HG03521 (cell line): ENCODE data around the gene PAPSS2.
"Not testable (repeated sequence)": the region's sequence is repeated elsewhere in the genome, so short reads cannot be mapped to it uniquely, and the experiment has no call there.

Source experiments
- ATAC-seq: cut with Tn5 transposase; IDR thresholded peaks from one replicate; pipeline ENCODE4 v1.9.1; 2021; ENCODE audit warnings: mild to moderate bottlenecking, moderate library complexity; ENCODE audit not compliant: unreplicated experiment

PAPSS2 gene

DNA sequence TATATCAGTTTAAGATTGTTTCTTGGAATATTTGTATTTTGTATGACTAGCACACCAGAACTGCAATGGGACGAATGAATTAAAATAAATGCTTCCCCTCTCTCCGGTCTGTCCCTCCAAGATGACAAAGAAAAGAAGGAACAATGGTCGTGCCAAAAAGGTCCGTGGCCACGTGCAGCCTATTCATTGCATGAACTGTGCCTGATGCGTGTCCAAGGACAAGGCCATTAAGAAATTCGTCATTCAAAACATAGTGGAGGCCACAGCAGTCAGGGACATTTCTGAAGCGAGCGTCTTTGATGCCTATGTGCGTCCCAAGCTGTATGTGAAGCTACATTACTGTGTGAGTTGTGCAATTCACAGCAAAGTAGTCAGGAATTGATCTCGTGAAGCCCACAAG, 17.2 kb upstream of the PAPSS2 start:
- no peak for ATAC-seq

DNA sequence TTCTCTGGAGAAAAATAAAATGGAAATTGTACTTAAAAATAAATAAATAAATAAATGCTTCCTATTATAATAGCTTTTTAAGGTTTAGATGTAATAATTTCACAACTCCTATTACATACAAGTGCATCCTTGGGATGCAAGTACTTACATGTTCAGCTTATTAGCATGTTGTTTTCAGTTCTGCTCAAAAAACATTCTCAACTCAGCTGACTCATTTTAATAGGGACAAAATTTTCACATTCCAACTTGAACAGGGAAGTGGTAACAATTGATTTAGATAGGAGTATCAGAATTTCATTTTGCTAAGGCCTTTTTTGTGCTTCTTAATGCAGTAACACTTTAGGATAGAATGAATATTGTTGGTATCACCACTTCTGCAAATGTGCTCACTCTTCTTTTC, 16.7 kb upstream of the PAPSS2 start:
- no peak for ATAC-seq

DNA sequence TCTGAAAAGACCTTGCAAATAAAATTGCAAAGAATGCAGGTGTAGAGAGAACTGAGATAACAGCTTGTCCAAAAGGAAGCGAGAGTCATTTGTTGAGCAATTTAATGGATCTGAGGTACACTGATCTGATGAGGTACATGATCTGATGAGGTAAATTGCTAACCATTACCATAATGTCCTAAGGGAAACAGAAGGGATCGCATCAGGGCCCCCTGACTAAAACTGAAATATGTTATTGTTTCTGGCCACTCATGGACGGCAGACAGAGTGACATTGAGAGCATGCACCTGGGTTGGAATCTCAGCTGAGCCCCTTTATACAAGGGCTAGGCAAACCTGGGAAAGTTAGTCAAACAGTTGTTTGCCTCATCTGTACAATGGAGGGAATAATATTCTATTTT, 15.8 kb upstream of the PAPSS2 start:
- ATAC-seq: no peak

DNA sequence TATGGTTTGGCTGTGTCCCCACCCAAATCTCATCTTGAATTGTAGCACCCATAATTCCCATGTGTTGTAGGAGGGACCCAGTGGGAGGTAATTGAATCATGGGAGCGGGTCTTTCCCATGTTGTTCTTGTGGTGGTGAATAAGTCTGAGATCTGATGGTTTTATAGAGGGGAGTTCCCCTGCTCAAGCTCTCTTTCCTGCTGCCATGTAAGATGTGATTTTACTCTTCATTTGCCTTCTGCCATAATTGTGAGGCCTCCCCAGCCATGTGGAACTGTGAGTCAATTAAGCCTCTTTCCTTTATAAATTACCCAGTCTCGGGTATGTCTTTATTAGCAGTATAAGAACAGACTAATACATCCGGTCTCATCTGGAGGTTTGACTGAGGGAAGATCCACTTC, 15.2 kb upstream of the PAPSS2 start:
- ATAC-seq: not testable (repeated sequence)

DNA sequence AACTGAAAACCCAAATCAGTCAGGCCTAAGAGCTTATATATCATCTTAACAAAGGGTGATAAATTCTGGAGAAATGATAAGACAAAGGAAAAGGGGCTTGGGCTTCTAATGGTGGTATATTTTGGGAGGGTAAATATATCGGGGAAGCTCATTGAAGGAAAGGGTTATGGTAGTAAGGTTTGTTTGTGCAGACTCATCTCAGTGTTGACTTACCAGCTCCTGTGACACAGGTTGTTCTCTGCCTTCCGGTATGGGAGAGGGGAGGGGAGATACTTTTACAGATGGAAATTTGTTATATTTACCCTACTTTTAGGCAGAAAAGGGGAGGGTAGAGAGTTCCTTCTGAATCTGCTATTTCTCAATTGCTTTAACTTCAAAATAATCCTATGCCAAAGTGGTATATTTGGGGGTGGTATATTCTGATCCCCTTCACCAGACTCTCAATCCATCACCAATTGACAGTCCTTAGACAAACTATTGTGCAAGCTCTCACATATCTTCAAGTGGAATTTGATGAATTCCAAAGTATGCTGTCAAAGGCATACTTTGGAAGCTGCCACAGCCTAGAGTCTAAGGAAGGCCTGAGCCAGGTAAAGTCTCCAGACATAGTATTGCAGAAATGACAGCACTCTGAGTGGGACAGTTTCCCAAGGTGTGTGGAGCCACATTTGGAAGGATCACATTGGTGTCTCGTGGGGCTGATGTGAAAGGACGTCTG, 13.3 kb upstream of the PAPSS2 start:
- ATAC-seq: no peak

DNA sequence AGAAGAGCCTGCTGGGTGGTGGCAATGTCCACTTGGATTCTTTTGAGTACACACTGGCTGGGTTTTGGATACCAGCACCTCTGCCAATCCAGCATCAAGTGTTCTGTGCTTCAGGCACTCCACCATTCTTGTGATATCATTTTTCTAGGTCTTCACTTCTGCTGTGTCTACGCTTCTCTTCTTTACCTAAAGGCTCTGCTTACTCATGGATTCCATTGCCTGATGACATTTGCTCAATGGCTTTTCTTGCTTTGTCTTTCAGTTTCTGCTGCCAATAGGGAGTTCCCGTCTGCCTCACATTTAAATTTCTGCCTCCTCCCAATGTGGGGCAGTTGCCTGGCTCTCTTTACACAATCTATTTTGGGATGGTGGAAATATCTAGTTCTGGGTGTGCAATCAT, 12.7 kb upstream of the PAPSS2 start:
- ATAC-seq: no peak

DNA sequence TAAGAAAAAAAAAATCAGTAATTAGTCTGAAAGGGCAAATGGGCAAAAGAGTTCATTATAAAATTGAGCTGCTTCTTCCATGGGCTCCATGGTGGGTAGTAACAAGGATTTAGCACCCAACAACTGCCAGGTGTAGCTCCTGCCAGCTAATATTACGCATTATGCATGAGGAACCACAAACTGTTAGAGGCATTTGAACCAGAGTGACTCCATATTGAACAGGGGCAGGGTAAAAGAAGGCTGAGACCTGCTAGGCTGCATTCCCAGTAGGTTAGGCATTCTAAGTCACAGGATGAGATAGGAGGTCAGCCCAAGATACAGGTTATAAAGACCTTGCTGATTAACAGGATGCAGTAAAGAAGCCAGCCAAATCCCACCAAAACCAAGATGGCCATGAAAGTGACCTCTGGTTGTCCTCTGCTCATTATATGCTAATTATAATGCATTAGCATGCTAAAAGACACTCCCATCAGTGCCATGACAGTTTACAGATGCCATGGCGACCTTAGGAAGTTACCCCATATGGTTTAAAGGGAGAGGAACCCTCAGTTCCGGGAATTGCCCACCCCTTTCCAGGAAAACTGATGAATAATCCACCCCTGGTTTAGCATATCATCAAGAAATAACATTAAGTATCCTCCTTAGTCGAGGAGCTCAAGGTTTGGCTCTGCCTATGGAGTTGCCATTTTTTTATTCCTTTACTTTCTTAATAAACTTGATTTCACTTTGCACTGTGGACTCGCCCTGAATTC, 8.7 kb upstream of the PAPSS2 start:
- ATAC-seq: no peak

DNA sequence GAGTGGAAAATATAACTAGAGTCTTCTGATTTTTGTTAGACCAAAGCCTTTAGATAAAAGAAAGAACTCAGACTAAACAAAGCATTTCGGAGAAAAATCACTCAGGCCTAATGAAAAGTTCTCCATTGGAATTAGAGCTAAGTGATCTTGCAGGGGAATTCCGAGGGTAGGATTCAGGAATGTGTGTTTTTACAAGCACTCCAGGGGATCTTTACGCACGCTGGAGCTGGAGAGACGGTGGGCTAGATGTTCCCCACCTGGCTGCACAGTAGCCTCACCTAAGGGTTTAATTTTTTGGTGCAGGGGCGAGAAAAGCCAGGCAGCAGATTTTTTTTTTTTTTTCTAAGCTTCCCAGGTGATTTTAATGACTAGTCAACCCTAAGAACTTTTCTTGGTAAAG, 7.9 kb upstream of the PAPSS2 start:
- ATAC-seq: no peak

DNA sequence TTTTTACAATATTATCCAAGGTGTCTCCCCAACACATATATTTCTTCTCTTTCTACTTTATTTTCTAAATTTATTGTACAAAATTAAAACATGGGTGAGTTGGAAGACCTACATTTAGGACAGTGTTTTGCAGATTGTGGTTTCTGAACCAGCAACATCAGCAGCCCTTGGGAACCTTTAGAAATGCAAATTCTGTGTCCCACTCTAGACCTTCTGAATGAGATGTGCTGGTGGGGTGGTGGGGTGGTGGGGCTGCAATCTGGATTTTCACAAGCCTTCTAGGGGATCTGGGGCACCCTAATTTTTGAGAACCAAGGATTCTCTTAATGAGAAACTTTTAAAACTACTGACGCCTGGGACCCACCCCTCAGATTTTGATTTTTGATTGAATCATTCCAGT, 7.4 kb upstream of the PAPSS2 start:
- ATAC-seq: no peak

DNA sequence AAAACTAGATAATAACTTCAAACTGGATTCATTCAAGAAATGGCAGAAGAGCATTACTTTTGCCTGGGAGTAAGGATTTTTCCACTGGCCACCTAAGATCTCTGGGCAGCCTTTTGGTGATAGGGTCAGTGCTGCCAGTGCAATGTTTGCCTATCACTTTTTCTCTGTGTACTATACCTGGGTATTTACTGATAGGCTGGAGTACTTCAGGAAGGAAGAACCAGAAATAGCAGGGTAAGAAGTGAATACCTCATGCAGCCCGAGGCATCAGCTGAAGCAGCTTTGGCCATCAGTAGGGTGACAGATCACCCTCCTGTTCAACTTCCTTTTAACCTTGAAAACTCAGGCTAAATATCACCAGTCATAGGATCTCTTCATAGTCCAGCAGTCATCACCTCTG, 5.5 kb upstream of the PAPSS2 start:
- no peak for ATAC-seq

DNA sequence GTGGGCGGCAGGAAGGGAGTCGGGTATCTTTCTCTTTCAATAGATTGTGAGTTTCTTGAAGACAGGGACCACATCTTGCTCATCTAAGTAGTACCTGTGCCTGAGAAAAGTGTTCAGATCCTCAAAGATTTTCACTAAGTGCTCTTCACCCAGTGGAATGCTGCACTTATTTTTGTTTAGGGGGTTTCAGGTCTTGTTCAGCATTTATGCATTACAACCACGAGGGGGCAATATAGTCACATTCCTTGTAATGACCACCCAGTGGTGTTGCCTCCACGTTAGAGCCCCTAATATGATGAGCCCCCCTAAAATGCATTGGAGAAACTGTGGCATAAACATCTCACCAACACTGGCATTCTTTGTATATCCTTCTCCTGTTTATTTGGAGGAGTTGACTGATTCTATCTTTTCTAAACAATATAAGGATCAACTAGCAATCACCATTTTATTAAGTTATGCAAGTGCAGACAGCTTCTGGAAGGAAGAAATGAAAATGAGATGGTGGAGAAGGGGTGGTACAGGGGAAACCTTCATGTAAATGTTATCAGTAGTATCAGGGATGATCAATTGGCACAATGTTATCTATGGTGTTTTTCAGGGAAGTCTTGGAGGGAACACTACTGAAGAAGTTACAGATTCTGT, 3.1 kb upstream of the PAPSS2 start:
- no peak for ATAC-seq

DNA sequence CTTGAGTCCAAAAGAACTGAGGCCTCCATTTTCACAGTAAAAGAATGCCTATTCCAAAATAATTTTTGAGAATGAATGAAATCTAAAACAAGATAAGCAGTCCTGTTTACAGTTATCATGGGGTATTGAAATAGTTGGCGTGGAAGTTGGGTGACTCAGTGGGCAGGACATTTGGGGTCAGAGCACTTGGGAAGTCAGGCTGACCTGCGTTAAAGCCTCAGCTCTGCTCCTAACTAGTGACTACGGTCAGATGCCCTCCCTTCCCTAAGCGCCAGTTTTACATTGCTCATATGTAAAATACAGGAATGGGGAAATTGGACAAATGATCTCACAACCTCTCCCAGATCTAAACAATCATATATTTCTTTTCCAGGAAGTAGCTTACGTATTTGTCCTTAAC, 2.3 kb upstream of the PAPSS2 start:
- ATAC-seq: no peak

DNA sequence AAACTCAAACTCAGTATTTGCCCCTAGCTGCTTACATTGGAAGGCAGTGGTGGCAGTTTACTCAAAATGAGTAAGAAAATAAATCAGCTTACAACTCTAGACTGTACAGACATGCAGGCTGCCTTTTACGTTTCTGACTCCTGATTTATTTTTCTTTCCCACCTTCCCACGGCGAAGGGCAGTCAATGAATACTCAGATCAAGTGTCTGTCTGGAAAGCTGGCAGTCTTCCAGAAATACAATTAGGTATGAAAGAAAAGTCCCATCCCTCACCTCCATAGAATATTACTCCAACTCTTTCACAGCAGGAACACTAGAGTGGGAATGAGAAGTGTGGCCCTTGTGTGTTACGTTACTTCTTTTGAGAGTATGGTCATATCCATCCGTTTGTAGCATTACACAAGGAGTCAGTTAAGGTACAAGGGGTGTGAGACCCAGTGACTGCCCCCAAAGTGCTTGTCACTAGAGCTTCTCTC, 1.3 kb upstream of the PAPSS2 start:
- no peak for ATAC-seq

DNA sequence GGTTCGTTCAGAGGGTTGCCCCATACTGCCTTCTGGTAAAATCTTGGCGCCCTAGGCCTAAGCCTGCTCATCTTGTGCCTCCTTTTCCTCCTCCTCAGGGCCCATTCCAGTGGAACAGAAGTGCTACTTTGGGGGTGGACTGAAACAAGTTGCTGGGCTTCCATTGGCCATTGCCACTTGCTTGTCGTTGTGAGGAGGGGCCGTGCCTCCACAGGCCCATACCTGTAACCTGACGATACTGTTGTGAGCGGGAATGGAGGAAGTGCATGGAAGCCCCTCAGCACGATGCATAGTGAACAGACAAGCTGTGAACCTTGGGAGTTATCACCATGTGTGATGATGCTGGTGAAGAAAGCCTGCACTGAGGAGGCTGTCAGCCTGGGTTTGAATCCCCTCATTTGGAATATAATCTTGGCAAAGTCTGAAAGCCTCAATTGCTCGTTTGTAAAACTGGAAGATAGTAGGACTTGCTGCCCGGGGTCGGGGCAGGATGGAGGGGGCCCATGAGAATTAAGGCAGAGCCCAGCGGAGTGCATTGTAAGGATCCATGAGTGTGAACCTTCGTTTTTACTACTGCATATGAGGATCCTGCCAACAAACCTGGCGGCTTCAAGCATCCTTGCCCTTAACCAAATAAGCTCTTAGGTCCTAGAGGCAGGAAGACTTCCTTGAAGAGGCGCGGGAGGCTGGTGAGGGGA, 671 bp upstream of the PAPSS2 start:
- no peak for ATAC-seq

DNA sequence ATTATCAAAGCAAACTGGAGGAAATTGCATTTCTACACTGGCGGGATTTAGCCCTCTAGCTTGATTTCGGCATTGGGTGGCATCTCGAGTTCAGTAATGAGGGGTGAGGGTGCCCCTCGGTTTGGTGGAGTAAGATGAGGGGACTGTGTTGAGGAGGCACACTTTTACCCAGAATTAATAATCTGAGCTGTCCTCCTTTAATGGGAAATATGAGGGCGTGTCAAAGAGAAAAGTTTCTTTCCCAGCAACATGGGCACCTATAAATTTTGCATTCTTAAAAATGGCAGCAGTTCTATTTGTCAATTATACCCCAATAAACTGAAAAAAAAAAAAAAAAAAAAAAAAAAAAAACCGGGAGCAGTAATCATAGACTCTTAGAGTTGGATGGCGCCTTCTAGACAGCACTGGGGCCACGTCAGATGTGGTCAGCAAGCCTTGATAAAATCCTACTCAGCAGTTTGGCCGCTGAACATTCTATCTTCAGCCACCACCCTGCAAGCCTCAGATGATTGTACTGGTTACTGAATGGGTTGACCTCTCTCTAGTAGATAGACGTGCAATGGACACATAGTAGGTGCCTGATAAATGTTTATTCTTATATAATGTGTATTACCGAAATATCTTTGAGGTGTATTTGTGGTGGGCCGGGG, 931 bp downstream of the PAPSS2 start:
- no peak for ATAC-seq

DNA sequence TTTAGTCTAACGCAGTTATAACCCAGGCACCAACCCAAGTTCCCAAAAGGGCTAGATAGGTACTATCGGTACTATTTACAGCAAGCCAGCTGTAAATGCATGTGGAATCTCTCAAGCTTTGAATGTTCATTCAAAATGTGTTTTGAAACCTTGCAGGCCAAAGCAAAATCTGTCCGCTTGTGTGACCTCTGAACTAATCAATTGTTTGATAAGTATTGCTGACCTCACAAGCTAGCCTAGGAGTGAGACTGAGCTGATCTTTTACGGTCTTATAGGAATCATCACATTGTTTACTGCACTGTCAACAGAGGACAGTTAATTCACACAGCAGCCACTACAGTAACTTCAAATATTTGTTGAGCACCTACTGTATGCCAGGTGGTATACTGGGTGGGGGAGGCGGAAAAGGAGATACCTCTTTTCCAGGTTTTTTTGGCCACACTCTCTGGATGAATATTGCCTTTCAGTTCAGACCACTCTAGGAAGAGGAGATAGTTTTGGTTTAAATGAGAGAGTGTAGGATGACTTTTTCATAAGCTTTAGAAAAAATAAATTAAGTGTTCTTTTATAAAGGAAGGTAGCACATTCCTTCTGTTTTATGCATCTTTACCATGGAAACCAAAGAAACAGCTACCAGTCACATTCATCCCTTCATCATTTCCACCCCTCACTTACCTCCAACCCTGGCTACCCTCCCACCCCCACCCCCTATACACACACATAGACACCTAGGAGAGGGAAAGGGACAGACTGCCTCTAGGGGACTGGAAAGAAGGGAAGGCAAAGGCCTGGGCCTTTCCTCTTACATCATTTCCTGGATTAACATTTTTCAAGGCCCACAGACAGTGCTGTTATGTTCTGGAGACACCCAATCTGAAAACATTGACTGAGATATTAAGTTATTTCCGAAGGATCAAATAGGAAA, 2.4 kb downstream of the PAPSS2 start:
- no peak for ATAC-seq

DNA sequence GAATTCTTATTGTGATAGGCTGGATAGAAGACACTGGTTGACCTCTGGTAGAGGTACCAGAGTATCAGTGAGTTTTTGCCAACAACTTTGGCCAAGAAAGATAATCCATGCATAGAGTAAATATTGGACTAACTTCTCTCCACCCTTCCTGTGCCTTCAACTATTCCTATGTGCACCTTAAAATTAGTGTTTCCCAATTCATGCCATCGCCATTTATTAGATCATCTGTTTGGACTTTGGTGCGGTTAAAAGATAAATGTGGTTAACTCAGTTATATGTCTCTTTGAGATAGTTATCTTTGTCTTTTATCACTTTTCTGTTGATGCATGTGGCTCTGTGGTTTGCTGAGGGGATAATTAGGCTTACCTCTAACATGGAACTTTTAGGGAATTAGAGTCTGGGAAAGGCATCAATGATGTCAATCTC, 4.6 kb downstream of the PAPSS2 start:
- ATAC-seq: no peak

DNA sequence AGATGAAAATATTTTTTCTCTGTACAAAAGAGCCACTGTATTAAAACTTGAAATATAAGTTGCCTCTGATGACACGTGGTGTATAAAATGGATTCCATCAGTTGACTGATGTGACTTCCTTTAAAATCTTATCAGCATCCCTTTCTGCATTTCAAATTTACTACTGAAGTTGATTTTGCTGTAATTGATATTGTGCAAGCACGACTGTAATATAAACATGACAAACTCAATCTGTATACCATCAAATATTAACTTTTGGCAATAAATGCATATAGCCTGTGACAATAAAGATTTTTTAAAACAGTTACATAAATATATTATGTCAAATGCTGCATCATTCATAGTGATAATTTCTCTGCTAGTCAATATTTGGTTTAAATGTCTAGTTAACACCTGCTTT, 7.8 kb downstream of the PAPSS2 start:
- ATAC-seq: no peak

DNA sequence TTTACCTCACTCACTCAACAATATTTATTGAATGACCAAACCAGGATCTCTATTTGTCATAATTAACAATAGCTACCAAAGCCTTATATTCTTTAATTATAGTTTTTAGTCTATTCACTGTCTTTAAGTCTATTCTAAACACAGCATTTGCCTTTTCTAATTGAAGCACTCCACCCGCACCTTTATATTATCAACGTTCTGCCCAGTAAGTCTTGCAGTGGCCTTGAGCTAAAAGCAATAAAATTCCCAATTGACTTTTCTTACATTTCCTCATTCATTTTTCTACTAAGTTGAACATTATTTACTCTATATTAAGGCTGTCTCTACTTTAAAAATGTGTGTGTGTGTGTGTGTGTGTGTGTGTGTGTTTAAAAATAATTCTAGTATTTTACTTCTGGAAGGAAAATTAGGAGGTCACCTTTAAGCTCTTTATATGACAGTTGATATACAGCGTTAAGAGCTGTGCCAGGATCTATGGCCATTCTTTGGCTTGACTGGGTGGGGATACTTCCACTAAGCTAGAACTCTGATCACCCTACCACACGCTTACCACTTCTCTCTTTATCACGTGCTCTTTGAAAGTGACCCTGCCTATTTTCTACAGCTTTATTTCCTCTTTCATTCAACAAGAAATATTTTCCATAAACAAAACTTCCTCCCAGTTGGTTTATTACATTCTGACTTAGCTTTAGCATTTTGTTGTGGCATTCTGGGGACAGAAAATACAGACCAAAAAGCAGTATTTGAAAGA, 8.8 kb downstream of the PAPSS2 start:
- ATAC-seq: no peak
